Brain microvascular endothelial cell (primary cell): ENCODE measurements around the gene PDLIM4.

Experiments used
- DNase-seq: peaks from one replicate; pipeline ENCODE4 v3.0.0-alpha.2; 2020
- H3K27ac ChIP-seq: fragments of 250-450 bp; sonication (Bioruptor Pico); 2 replicates; pipeline ENCODE4 v1.5.1; 2020; ENCODE audit warnings: mild to moderate bottlenecking, moderate library complexity
- H3K27me3 ChIP-seq: fragments of 250-450 bp; sonication (Bioruptor Pico); replicated peaks from 2 replicates; pipeline ENCODE4 v1.5.1; 2020; ENCODE audit warnings: mild to moderate bottlenecking
- H3K36me3 ChIP-seq: fragments of 250-450 bp; sonication (Bioruptor Pico); replicated peaks from 2 replicates; pipeline ENCODE4 v1.5.1; 2020; ENCODE audit warnings: mild to moderate bottlenecking
- H3K4me3 ChIP-seq: 2 replicates; pipeline ENCODE4 v1.5.1; 2011; ENCODE audit warnings: low read depth, mild to moderate bottlenecking, control low read depth, low read length, moderate library complexity
- CTCF ChIP-seq: IDR thresholded peaks from 2 replicates; pipeline ENCODE4 v1.5.1; 2011; ENCODE audit warnings: low read depth, mild to moderate bottlenecking, moderate library complexity, low read length, control low read depth, inconsistent platforms; ENCODE audit errors: missing control alignments
- in situ Hi-C: cut with HindIII; loops from 2 replicates; pipeline ENCODE4 v1.10.0; 2017; ENCODE audit warnings: low sequenced_read_pairs, low pct_ligation_motif_present

PDLIM4 gene

GRCh38 chr5:132266031-132266835, 8.7 kb downstream of the PDLIM4 start:
- H3K4me3 ChIP-seq, result no peak overlapping the region
- no peak for TF ChIP-seq CTCF
- peak overlapping the region; percentile 89 for H3K27ac ChIP-seq
- H3K27me3 ChIP-seq, result no peaks in the 10 kb centered on the region
- in situ Hi-C loops, result no loop called here
- H3K36me3 ChIP-seq, result peaks cover 48% of the 10 kb centered on the region
- DNase-seq, result no peak

GRCh38 chr5:132266836-132267160, 9.3 kb downstream of the PDLIM4 start:
- no peak for TF ChIP-seq CTCF
- DNase-seq, result no peak
- Histone ChIP-seq H3K27me3 (no peaks in the 10 kb centered on the region), H3K36me3 (peaks cover 53% of the 10 kb centered on the region), H3K4me3 (no peak overlapping the region), H3K27ac (no peak overlapping the region)
- in situ Hi-C loops, result no loop called here

GRCh38 chr5:132267166-132267739, 9.8 kb downstream of the PDLIM4 start:
- in situ Hi-C loops, result no loop called here
- Histone ChIP-seq H3K27ac (no peak overlapping the region), H3K27me3 (no peaks in the 10 kb centered on the region), H3K36me3 (peaks cover 58% of the 10 kb centered on the region), H3K4me3 (no peak overlapping the region)
- no peak for TF ChIP-seq CTCF
- DNase-seq, result no peak

GRCh38 chr5:132267931-132268768, 10.7 kb downstream of the PDLIM4 start:
- Histone ChIP-seq H3K36me3 (peaks cover 55% of the 10 kb centered on the region), H3K27ac (no peak overlapping the region), H3K4me3 (no peak overlapping the region), H3K27me3 (no peaks in the 10 kb centered on the region)
- in situ Hi-C loops, result no loop called here
- no peak for TF ChIP-seq CTCF
- no peak for DNase-seq

GRCh38 chr5:132268769-132269551, 11.5 kb downstream of the PDLIM4 start:
- peaks cover 63% of the 10 kb centered on the region for H3K36me3 ChIP-seq
- no peak for TF ChIP-seq CTCF
- in situ Hi-C loops, result no loop called here
- H3K27me3 ChIP-seq, result no peaks in the 10 kb centered on the region
- H3K27ac ChIP-seq, result no peak overlapping the region
- DNase-seq, result no peak
- H3K4me3 ChIP-seq, result no peak overlapping the region
